Activated T-cell treated with anti-CD3 and anti-CD28 coated beads for 1 hour (primary cell): Measurements from ENCODE around the gene ZFP36L1.
"Not testable (repeated sequence)": the region's sequence is repeated elsewhere in the genome, so short reads cannot be mapped to it uniquely, and the experiment has no call there.

Source experiments
- DNase-seq: peaks from one replicate; pipeline ENCODE4 v3.0.0-alpha.2; 2020; ENCODE audit warnings: low read depth

The ZFP36L1 gene

GRCh38 chr14:68784226-68784910 is 8.5 kb downstream of the ZFP36L1 start:
- DNase-seq = no peak

GRCh38 chr14:68783408-68784225 is 9.2 kb downstream of the ZFP36L1 start:
- no peak for DNase-seq

GRCh38 chr14:68782091-68782981 is 10.5 kb downstream of the ZFP36L1 start:
- DNase-seq = no peak

- no peak for DNase-seq
Observed at GRCh38 chr14:68781161-68782021, 11.5 kb downstream of the ZFP36L1 start.

GRCh38 chr14:68780358-68781160 is 12.3 kb downstream of the ZFP36L1 start:
- DNase-seq = no peak

GRCh38 chr14:68779761-68780323 is 13.0 kb downstream of the ZFP36L1 start:
- DNase-seq = no peak

GRCh38 chr14:68777644-68778043 is 15.2 kb downstream of the ZFP36L1 start:
- DNase-seq = no peak

GRCh38 chr14:68775614-68776126 is 17.2 kb downstream of the ZFP36L1 start:
- DNase-seq = no peak

- no peak for DNase-seq
Observed at GRCh38 chr14:68774771-68775613, 17.9 kb downstream of the ZFP36L1 start.

GRCh38 chr14:68772761-68773381 is 20.0 kb downstream of the ZFP36L1 start:
- no peak for DNase-seq

GRCh38 chr14:68771631-68772030 is 21.2 kb downstream of the ZFP36L1 start:
- no peak for DNase-seq

- no peak for DNase-seq
Observed at GRCh38 chr14:68770553-68771286, 22.1 kb downstream of the ZFP36L1 start.

- DNase-seq = no peak
Observed at GRCh38 chr14:68770051-68770450, 22.8 kb downstream of the ZFP36L1 start.

GRCh38 chr14:68768316-68768715 is 24.6 kb downstream of the ZFP36L1 start:
- no peak for DNase-seq

GRCh38 chr14:68767248-68767645 is 25.6 kb downstream of the ZFP36L1 start:
- no peak for DNase-seq

- DNase-seq = no peak
Observed at GRCh38 chr14:68766299-68767247, 26.3 kb downstream of the ZFP36L1 start.

- not testable (repeated sequence) for DNase-seq
Observed at GRCh38 chr14:68763843-68764242, 29.0 kb downstream of the ZFP36L1 start.
